AG10803 (cell line): Measurements from ENCODE around the gene AEBP1.

ENCODE experiments used
- DNase-seq: peaks from one replicate; pipeline ENCODE4 v3.0.0; 2010; ENCODE audit warnings: low read depth
- H3K4me3 ChIP-seq: 2 replicates; pipeline ENCODE4 v1.5.1; 2011; ENCODE audit warnings: mild to moderate bottlenecking, low read length, control low read depth
- CTCF ChIP-seq: conservative IDR thresholded peaks from 2 replicates; pipeline ENCODE4 v1.5.1; 2011; ENCODE audit warnings: mild to moderate bottlenecking, low read length, control low read depth, inconsistent platforms

AEBP1 gene

GRCh38 chr7:44151956-44152355 is 47.8 kb downstream of the AEBP1 start:
- H3K4me3 ChIP-seq, result no peak overlapping the region
- no peak for DNase-seq
- TF ChIP-seq CTCF, result no peak

- no peak for DNase-seq
- TF ChIP-seq CTCF, result no peak
- no peak overlapping the region for H3K4me3 ChIP-seq
These were observed 49.1 kb downstream of the AEBP1 start for GRCh38 chr7:44152971-44153947.

GRCh38 chr7:44153948-44154335 is 49.8 kb downstream of the AEBP1 start:
- TF ChIP-seq CTCF, result no peak
- DNase-seq, result no peak

GRCh38 chr7:44154703-44155102 is 50.6 kb downstream of the AEBP1 start:
- no peak overlapping the region for H3K4me3 ChIP-seq
- no peak for TF ChIP-seq CTCF
- DNase-seq, result no peak

More at GRCh38 chr7:44153948-44154335, 49.8 kb downstream of the AEBP1 start:
- H3K4me3 ChIP-seq, result no peak overlapping the region

- no peak for DNase-seq
- no peak for TF ChIP-seq CTCF
- H3K4me3 ChIP-seq, result no peak overlapping the region
These were observed 51.3 kb downstream of the AEBP1 start for GRCh38 chr7:44155191-44156185.

GRCh38 chr7:44156453-44157010 is 52.4 kb downstream of the AEBP1 start:
- no peak for TF ChIP-seq CTCF
- DNase-seq, result no peak
- no peak overlapping the region for H3K4me3 ChIP-seq
